ENCODE measurements around the gene DST. TPM values are rescaled to one million over a fixed set of nuclear protein-coding genes. Genes with fewer than 3 reads are reported as not detected.

DST gene
- total and polyA plus RNA-seq, 2 donors (not counting 1 experiment from before 2014, with no cell fraction given): 1.5 to 1.9 TPM

DNA sequence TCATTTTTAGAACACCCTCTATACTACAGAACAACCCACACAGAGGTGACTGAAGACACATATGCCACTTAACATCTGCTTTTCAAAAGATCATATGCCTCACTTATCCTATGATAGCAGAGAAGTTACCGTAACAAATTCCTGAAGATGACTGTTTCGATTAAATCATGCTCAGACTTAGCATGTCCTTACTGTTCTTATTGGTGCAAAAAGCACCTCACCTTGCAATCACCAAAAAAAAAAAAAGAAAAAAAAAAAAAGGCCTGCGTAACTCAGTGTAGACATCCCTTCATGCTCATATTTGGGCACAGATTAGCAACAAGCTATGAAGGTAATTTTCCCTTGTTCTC, 17.7 kb upstream of the DST start:
- H3K4me1 ChIP-seq (ENCODE audit: control insufficient read depth in 2 of 2, insufficient read depth in 2 of 2, low read length in 2 of 2): no peaks in the 10 kb centered on the region
- H2AFZ ChIP-seq (ENCODE audit: insufficient read depth, low read depth, low read length, poor library complexity, severe bottlenecking): no peak overlapping the region
- WGBS (ENCODE audit: insufficient coverage): 100% methylated on average over 1 of the region's 3 CpGs
- ChIA-PET POLR2A (no interaction called here), CTCF (interaction anchor here (1.0 kb wide), 1 partner anchor 10 kb away, joined by 3 read pairs; no protein-coding TSS in a partner anchor)
- Mint-ChIP-seq H3K9me3 (ENCODE audit: insufficient read depth) (no peaks in the 10 kb centered on the region), H3K27me3 (no peaks in the 10 kb centered on the region), H3K4me1 (no peaks in the 10 kb centered on the region), H3K27ac (no peak overlapping the region), H3K4me3 (no peak overlapping the region)
- no peaks in the 10 kb centered on the region for H3K27me3 ChIP-seq (replicated peaks in 1 of 4; ENCODE audit: control extremely low read depth in 1 of 4, control insufficient read depth in 3 of 4, insufficient read depth in 4 of 4, low read length in 3 of 4)
- no peak overlapping the region for H3K4me3 ChIP-seq (ENCODE audit: control extremely low read depth in 1 of 5, extremely low read depth in 1 of 5, insufficient read depth in 1 of 5, low read depth in 2 of 5, low read length in 4 of 5)
- ATAC-seq (ENCODE audit: low read depth) (no peak), DNase-seq (no peak)
- H3K79me2 ChIP-seq (ENCODE audit: control insufficient read depth, insufficient read depth, low read length): no peaks in the 10 kb centered on the region
- intact Hi-C loops (cut with micrococcal nuclease): no loop called here
- H3K4me2 ChIP-seq (replicated peaks; ENCODE audit: low read depth, low read length, poor library complexity, severe bottlenecking): no peak overlapping the region
- TF ChIP-seq EZH2 (IDR thresholded peaks at IDR 0.05; ENCODE audit: borderline replicate concordance, insufficient read depth, low read depth, low read length, poor library complexity, severe bottlenecking) (no peak), CTCF (IDR thresholded peaks at IDR 0.05) (no peak)
- H3K9ac ChIP-seq (ENCODE audit: low read length): no peak overlapping the region
- H3K9me3 ChIP-seq (ENCODE audit: control extremely low read depth in 1 of 3, control insufficient read depth in 2 of 3, insufficient read depth in 1 of 3, low read length in 2 of 3): no peaks in the 10 kb centered on the region
- H3K36me3 ChIP-seq (replicated peaks in 1 of 2; ENCODE audit: control extremely low read depth in 1 of 2, control insufficient read depth in 1 of 2, extremely low read depth in 1 of 2, insufficient read depth in 2 of 2, low read length in 1 of 2): no peaks in the 10 kb centered on the region
- no peak overlapping the region for H3K27ac ChIP-seq (ENCODE audit: low read length in 2 of 2)
- no peaks in the 10 kb centered on the region for H4K20me1 ChIP-seq (ENCODE audit: control insufficient read depth, insufficient read depth, low read length, poor library complexity, severe bottlenecking)

DNA sequence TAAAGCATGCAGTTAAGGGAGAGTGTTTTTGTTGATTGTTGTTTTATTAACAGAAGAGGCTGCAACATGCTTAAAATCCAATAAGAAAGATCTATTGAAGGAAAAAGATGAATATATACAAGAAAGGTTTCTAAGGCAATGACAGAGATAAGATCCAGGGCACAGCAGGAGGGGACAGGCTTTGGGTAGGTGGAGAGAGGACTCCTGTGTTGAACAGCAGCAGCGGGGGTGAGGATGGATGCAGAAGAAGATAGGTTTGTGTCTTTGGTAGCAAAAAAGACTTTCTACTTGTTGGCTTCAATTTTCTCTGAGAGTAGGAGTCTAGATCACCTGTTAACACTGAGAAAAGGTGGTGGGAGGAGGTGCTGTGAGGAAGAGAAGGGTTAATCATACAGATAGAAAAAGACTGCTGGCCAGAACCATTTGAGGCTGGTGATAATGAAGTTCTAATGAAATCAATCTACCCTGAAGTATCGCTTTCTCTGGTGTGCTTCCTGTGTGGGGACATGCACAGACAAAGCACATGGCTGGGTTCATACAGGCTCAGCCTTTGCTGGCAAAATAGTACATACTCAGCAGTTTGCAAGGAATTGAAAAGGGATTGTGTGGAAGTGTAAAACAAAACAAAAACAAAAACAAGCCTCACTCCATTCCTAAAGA, 17.2 kb upstream of the DST start:
- no peak for DNase-seq
- Histone ChIP-seq H3K9ac (ENCODE audit: low read length) (no peak overlapping the region), H3K36me3 (replicated peaks in 1 of 2; ENCODE audit: control extremely low read depth in 1 of 2, control insufficient read depth in 1 of 2, extremely low read depth in 1 of 2, insufficient read depth in 2 of 2, low read length in 1 of 2) (no peaks in the 10 kb centered on the region), H3K4me3 (ENCODE audit: control extremely low read depth in 1 of 5, extremely low read depth in 1 of 5, insufficient read depth in 1 of 5, low read depth in 2 of 5, low read length in 4 of 5) (no peak overlapping the region), H3K4me1 (ENCODE audit: control insufficient read depth in 2 of 2, insufficient read depth in 2 of 2, low read length in 2 of 2) (no peaks in the 10 kb centered on the region), H3K79me2 (ENCODE audit: control insufficient read depth, insufficient read depth, low read length) (no peaks in the 10 kb centered on the region), H3K4me2 (replicated peaks; ENCODE audit: low read depth, low read length, poor library complexity, severe bottlenecking) (no peak overlapping the region), H4K20me1 (ENCODE audit: control insufficient read depth, insufficient read depth, low read length, poor library complexity, severe bottlenecking) (no peaks in the 10 kb centered on the region), H3K27me3 (replicated peaks in 1 of 4; ENCODE audit: control extremely low read depth in 1 of 4, control insufficient read depth in 3 of 4, insufficient read depth in 4 of 4, low read length in 3 of 4) (no peaks in the 10 kb centered on the region), H2AFZ (ENCODE audit: insufficient read depth, low read depth, low read length, poor library complexity, severe bottlenecking) (no peak overlapping the region), H3K27ac (ENCODE audit: low read length in 2 of 2) (no peak overlapping the region), H3K9me3 (ENCODE audit: control extremely low read depth in 1 of 3, control insufficient read depth in 2 of 3, insufficient read depth in 1 of 3, low read length in 2 of 3) (no peaks in the 10 kb centered on the region)
- no peaks in the 10 kb centered on the region for H3K27me3 Mint-ChIP-seq
- WGBS (ENCODE audit: insufficient coverage): no CpG with 5 or more reads among the region's 2 CpGs
- no peaks in the 10 kb centered on the region for H3K9me3 Mint-ChIP-seq (ENCODE audit: insufficient read depth)
- intact Hi-C loops (cut with micrococcal nuclease): no loop called here
- POLR2A ChIA-PET: no interaction called here
- H3K4me1 Mint-ChIP-seq: no peaks in the 10 kb centered on the region
- no peak for TF ChIP-seq EZH2 (IDR thresholded peaks at IDR 0.05; ENCODE audit: borderline replicate concordance, insufficient read depth, low read depth, low read length, poor library complexity, severe bottlenecking)
- TF ChIP-seq CTCF (IDR thresholded peaks at IDR 0.05): no peak
- CTCF ChIA-PET: no interaction called here
- H3K27ac Mint-ChIP-seq: no peak overlapping the region
- H3K4me3 Mint-ChIP-seq: no peak overlapping the region
- no peak for ATAC-seq (ENCODE audit: low read depth)

Data from B cell (primary cell).